ENCODE data around the gene PSORS1C2. TPM values are rescaled to one million over a fixed set of nuclear protein-coding genes. Genes with fewer than 3 reads are reported as not detected.

PSORS1C2 gene
- total RNA-seq, 1 donor from 2014 or later: not detected

GRCh38 chr6:31145386-31145785 is 6.5 kb upstream of the PSORS1C2 start:
- TF ChIP-seq, protein P1, sequence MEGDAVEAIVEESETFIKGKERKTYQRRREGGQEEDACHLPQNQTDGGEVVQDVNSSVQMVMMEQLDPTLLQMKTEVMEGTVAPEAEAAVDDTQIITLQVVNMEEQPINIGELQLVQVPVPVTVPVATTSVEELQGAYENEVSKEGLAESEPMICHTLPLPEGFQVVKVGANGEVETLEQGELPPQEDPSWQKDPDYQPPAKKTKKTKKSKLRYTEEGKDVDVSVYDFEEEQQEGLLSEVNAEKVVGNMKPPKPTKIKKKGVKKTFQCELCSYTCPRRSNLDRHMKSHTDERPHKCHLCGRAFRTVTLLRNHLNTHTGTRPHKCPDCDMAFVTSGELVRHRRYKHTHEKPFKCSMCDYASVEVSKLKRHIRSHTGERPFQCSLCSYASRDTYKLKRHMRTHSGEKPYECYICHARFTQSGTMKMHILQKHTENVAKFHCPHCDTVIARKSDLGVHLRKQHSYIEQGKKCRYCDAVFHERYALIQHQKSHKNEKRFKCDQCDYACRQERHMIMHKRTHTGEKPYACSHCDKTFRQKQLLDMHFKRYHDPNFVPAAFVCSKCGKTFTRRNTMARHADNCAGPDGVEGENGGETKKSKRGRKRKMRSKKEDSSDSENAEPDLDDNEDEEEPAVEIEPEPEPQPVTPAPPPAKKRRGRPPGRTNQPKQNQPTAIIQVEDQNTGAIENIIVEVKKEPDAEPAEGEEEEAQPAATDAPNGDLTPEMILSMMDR (conservative IDR thresholded peaks at IDR 0.05): no peak
- H3K27ac Mint-ChIP-seq (ENCODE audit: unreplicated experiment): no peak overlapping the region
- H3K4me1 Mint-ChIP-seq: peaks cover 14% of the 10 kb centered on the region
- H3K36me3 Mint-ChIP-seq (ENCODE audit: low read depth): peaks cover 2% of the 10 kb centered on the region
- H3K27me3 Mint-ChIP-seq (ENCODE audit: low read depth): no peaks in the 10 kb centered on the region
- no peak for DNase-seq (ENCODE audit: low read depth, low spot score)
- H3K4me3 Mint-ChIP-seq: no peak overlapping the region
- H3K9me3 Mint-ChIP-seq: no peaks in the 10 kb centered on the region

DNA sequence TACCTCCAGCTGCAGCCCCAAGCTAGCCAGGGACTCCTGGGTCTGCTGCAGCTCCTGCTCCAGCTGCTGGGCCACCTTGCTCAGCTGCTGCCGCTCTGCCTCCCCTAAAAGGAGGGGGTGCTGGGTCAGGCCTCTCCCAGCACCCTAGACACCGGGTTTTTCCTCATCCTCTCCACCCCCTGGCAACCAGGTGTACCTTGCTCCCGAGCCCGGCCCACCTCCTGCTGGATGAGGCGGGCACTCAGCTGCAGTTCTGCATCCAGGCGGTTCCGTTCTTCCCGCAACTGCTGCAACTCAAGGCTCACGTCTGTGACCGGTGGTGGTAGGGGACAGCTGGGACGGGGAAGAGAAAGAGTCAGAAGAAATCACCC is 6.1 kb upstream of the PSORS1C2 start:
- peaks cover 2% of the 10 kb centered on the region for H3K36me3 Mint-ChIP-seq (ENCODE audit: low read depth)
- no peaks in the 10 kb centered on the region for H3K27me3 Mint-ChIP-seq (ENCODE audit: low read depth)
- TF ChIP-seq, protein P1 (conservative IDR thresholded peaks at IDR 0.05): no peak
- peaks cover 16% of the 10 kb centered on the region for H3K4me1 Mint-ChIP-seq
- H3K9me3 Mint-ChIP-seq: no peaks in the 10 kb centered on the region
- DNase-seq (ENCODE audit: low read depth, low spot score): no peak
- no peak overlapping the region for H3K27ac Mint-ChIP-seq (ENCODE audit: unreplicated experiment)
- no peak overlapping the region for H3K4me3 Mint-ChIP-seq

DNA sequence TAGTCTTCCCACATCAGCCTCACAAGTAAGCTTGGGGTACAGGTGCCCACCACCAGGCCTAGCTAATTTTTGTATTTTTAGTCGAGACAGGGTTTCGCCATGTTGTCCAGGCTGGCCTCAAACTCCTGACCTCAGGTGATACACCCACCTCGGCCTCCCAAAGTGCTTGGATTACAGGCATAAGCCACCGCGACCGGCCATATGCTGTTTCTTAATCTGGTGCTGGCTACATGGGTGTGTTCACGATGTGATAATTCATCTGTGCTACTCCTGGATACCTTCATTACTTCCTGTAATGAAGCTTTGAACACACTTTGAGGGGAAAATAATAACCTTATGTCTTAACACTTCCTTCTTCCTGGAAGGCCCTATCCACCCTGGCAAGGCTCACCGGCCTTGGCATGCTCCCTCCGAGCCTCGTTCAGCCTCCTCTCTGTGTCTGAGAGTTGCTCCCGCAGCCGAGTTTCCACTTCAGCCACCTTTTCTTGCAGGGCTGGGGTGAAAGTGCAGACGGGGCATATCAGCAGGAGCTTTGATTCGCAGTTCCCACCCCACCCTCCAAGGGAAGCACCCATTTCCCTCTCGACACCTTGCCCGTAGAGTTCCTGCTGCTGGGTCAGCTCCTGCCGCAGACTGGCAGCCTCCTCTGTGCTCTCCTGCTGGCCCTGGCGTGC is 5.6 kb upstream of the PSORS1C2 start:
- TF ChIP-seq, protein P1 (conservative IDR thresholded peaks at IDR 0.05): no peak
- Mint-ChIP-seq H3K27me3 (ENCODE audit: low read depth) (no peaks in the 10 kb centered on the region), H3K9me3 (no peaks in the 10 kb centered on the region), H3K4me3 (no peak overlapping the region), H3K36me3 (ENCODE audit: low read depth) (no peaks in the 10 kb centered on the region), H3K27ac (ENCODE audit: unreplicated experiment) (no peak overlapping the region), H3K4me1 (peaks cover 19% of the 10 kb centered on the region)
- no peak for DNase-seq (ENCODE audit: low read depth, low spot score)

GRCh38 chr6:31143148-31143547 is 4.3 kb upstream of the PSORS1C2 start:
- H3K9me3 Mint-ChIP-seq: no peaks in the 10 kb centered on the region
- H3K4me1 Mint-ChIP-seq: peaks cover 19% of the 10 kb centered on the region
- TF ChIP-seq, protein P1 (conservative IDR thresholded peaks at IDR 0.05): no peak
- no peak overlapping the region for H3K4me3 Mint-ChIP-seq
- DNase-seq (ENCODE audit: low read depth, low spot score): no peak
- no peak overlapping the region for H3K27ac Mint-ChIP-seq (ENCODE audit: unreplicated experiment)
- H3K36me3 Mint-ChIP-seq (ENCODE audit: low read depth): no peaks in the 10 kb centered on the region
- H3K27me3 Mint-ChIP-seq (ENCODE audit: low read depth): no peaks in the 10 kb centered on the region

GRCh38 chr6:31142361-31142761 is 3.5 kb upstream of the PSORS1C2 start:
- Mint-ChIP-seq H3K9me3 (peaks cover 4% of the 10 kb centered on the region), H3K27ac (ENCODE audit: unreplicated experiment) (peak overlapping the region; percentile 89), H3K4me3 (no peak overlapping the region), H3K4me1 (peaks cover 24% of the 10 kb centered on the region), H3K36me3 (ENCODE audit: low read depth) (no peaks in the 10 kb centered on the region), H3K27me3 (ENCODE audit: low read depth) (no peaks in the 10 kb centered on the region)
- TF ChIP-seq, protein P1 (conservative IDR thresholded peaks at IDR 0.05): no peak
- no peak for DNase-seq (ENCODE audit: low read depth, low spot score)

Measured in neural crest cell (in vitro differentiated cells).